Measurements from ENCODE around the gene MYO9B. TPM values are rescaled to one million over a fixed set of nuclear protein-coding genes. Genes with fewer than 3 reads are reported as not detected.

MYO9B gene
- total and polyA plus RNA-seq, 2 donors (not counting 1 experiment from before 2014, with no cell fraction given): 32.5 to 52.5 TPM

DNA sequence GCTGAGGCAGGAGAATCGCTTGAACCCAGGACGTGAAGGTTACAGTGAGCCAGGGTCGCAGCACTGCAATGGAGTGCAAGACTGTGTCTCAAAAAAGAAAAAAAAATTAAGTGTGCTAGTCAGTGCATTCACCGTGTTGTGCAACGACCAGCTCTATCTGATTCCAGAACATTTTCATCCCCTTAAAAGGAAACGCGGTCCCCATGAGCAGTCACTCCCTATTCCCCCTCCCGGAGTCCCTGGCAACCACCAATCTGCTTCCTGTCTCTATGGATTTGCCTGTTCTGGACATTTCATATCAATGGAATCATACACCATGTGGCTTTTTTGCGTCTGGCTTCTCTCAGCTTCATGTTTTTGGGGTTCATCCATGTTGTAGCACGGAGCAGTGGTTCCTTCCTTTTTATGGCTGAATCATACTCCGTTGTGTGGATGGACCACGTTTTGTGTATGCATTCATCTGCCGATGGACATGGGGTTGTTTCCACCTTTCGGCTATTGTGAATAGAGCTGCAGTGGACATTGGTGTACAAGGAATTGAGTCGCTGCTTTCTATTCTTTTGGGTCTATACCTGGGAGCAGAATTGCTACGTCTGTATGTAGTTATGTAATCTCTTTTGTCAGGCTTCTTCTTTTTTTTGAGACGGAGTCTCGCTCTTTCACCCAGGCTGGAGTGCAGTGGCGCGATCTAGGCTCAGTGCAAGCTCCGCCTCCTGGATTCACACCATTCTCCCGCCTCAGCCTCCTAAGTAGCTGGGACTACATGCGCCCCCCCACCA, 19.8 kb downstream of the MYO9B start:
- Histone ChIP-seq H3K27ac (ENCODE audit: insufficient read depth, low read length) (peak overlapping the region; percentile 67), H4K20me1 (ENCODE audit: control insufficient read depth, extremely low read depth, insufficient read depth, low read length) (no peaks in the 10 kb centered on the region), H3K4me2 (ENCODE audit: extremely low read depth, insufficient read depth, low read length) (no peak overlapping the region)

DNA sequence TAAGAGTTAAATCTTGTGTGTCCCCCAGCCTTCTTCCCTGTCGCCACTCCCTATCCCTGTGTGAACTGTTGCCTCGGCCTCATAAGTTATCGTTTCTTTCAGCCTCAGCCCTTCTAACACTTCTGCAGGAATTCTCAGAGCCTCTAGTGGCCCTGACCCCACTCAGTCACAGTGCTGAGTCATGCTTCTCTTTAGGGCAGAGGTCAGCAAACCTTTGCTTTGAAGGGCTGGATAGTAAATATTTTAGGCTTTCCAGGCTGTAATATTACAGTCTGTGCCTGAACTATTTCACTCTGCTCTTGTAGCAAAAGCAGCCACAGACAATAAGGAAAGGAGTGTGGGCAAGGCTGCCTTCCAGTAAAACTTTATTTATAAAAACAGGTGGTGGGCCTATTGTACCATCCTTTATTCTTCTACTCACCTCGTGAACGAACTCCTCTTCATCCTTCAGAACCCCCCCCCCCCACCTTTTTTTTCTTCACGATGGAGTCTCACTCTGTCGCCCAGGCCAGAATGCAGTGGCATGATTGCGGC, 22.1 kb downstream of the MYO9B start:
- Histone ChIP-seq H3K4me1 (ENCODE audit: control insufficient read depth, extremely low read depth, insufficient read depth, low read length) (peaks cover 19% of the 10 kb centered on the region), H3K4me2 (ENCODE audit: extremely low read depth, insufficient read depth, low read length) (peak overlapping the region; percentile 25), H3K9me3 (ENCODE audit: control insufficient read depth, insufficient read depth, low read depth, low read length) (no peaks in the 10 kb centered on the region), H4K20me1 (ENCODE audit: control insufficient read depth, extremely low read depth, insufficient read depth, low read length) (no peaks in the 10 kb centered on the region), H3K36me3 (ENCODE audit: control insufficient read depth, insufficient read depth, low read length) (peaks cover 11% of the 10 kb centered on the region), H3K79me2 (ENCODE audit: control insufficient read depth, insufficient read depth, low read length) (peaks cover 88% of the 10 kb centered on the region), H3K27me3 (ENCODE audit: control insufficient read depth, insufficient read depth, low read length) (no peaks in the 10 kb centered on the region), H3K27ac (ENCODE audit: insufficient read depth, low read length) (peak overlapping the region; percentile 1), H3K4me3 (replicated peaks in 1 of 4; ENCODE audit: control extremely low read depth in 1 of 4, insufficient read depth in 1 of 4, low read depth in 3 of 4, low read length in 4 of 4) (no peak overlapping the region), H2AFZ (ENCODE audit: low read length) (no peak overlapping the region), H3K9ac (ENCODE audit: insufficient read depth, low read length) (no peak overlapping the region)
- no peak for TF ChIP-seq EZH2 (IDR thresholded peaks at IDR 0.05; ENCODE audit: low read length, missing control alignments)
- TF ChIP-seq, protein P1, sequence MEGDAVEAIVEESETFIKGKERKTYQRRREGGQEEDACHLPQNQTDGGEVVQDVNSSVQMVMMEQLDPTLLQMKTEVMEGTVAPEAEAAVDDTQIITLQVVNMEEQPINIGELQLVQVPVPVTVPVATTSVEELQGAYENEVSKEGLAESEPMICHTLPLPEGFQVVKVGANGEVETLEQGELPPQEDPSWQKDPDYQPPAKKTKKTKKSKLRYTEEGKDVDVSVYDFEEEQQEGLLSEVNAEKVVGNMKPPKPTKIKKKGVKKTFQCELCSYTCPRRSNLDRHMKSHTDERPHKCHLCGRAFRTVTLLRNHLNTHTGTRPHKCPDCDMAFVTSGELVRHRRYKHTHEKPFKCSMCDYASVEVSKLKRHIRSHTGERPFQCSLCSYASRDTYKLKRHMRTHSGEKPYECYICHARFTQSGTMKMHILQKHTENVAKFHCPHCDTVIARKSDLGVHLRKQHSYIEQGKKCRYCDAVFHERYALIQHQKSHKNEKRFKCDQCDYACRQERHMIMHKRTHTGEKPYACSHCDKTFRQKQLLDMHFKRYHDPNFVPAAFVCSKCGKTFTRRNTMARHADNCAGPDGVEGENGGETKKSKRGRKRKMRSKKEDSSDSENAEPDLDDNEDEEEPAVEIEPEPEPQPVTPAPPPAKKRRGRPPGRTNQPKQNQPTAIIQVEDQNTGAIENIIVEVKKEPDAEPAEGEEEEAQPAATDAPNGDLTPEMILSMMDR (conservative IDR thresholded peaks at IDR 0.05 in 1 of 2, IDR thresholded peaks at IDR 0.05 in 1 of 2; ENCODE audit: low read depth in 1 of 2, low read length in 2 of 2): no peak
- peak; percentile 39 to 78 for DNase-seq (ENCODE audit: low read depth in 2 of 2)

More for the DNA sequence above, 19.8 kb downstream of the MYO9B start:
- Histone ChIP-seq H3K36me3 (ENCODE audit: control insufficient read depth, insufficient read depth, low read length) (no peaks in the 10 kb centered on the region), H3K4me3 (replicated peaks in 1 of 4; ENCODE audit: control extremely low read depth in 1 of 4, insufficient read depth in 1 of 4, low read depth in 3 of 4, low read length in 4 of 4) (no peak overlapping the region), H3K9me3 (ENCODE audit: control insufficient read depth, insufficient read depth, low read depth, low read length) (no peaks in the 10 kb centered on the region), H3K79me2 (ENCODE audit: control insufficient read depth, insufficient read depth, low read length) (peaks cover 90% of the 10 kb centered on the region), H3K27me3 (ENCODE audit: control insufficient read depth, insufficient read depth, low read length) (no peaks in the 10 kb centered on the region), H3K4me1 (ENCODE audit: control insufficient read depth, extremely low read depth, insufficient read depth, low read length) (peaks cover 29% of the 10 kb centered on the region), H2AFZ (ENCODE audit: low read length) (no peak overlapping the region), H3K9ac (ENCODE audit: insufficient read depth, low read length) (no peak overlapping the region)
- peak; percentile 58 to 88 for DNase-seq (ENCODE audit: low read depth in 2 of 2)
- TF ChIP-seq, protein P1 (conservative IDR thresholded peaks at IDR 0.05 in 1 of 2, IDR thresholded peaks at IDR 0.05 in 1 of 2; ENCODE audit: low read depth in 1 of 2, low read length in 2 of 2): no peak
- no peak for TF ChIP-seq EZH2 (IDR thresholded peaks at IDR 0.05; ENCODE audit: low read length, missing control alignments)

DNA sequence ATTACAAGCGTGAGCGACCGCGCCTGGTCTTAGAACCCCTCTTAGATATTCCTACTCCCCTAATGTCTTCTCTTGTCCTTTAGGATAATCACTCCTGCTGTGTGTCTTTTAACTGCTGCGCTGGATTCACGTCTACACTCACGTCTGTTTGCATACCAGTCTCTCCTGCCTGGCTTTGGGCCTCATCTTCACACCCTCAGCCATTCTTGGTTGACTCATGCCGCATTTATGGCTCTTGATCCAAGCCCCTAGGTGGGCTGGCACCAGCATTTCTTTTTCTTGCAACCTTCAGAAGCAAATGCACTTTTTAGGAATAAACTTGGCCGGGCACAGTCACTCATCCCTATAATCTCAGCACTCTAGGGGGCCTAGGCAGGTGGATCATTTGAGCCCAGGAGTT, 22.7 kb downstream of the MYO9B start:
- Histone ChIP-seq H3K4me1 (ENCODE audit: control insufficient read depth, extremely low read depth, insufficient read depth, low read length) (peaks cover 19% of the 10 kb centered on the region), H3K4me3 (replicated peaks in 1 of 4; ENCODE audit: control extremely low read depth in 1 of 4, insufficient read depth in 1 of 4, low read depth in 3 of 4, low read length in 4 of 4) (no peak overlapping the region), H3K4me2 (ENCODE audit: extremely low read depth, insufficient read depth, low read length) (no peak overlapping the region), H3K27me3 (ENCODE audit: control insufficient read depth, insufficient read depth, low read length) (no peaks in the 10 kb centered on the region), H3K36me3 (ENCODE audit: control insufficient read depth, insufficient read depth, low read length) (peaks cover 12% of the 10 kb centered on the region), H3K9me3 (ENCODE audit: control insufficient read depth, insufficient read depth, low read depth, low read length) (no peaks in the 10 kb centered on the region), H2AFZ (ENCODE audit: low read length) (no peak overlapping the region), H3K79me2 (ENCODE audit: control insufficient read depth, insufficient read depth, low read length) (peaks cover 88% of the 10 kb centered on the region), H3K9ac (ENCODE audit: insufficient read depth, low read length) (no peak overlapping the region), H4K20me1 (ENCODE audit: control insufficient read depth, extremely low read depth, insufficient read depth, low read length) (no peaks in the 10 kb centered on the region), H3K27ac (ENCODE audit: insufficient read depth, low read length) (peak overlapping the region; percentile 0)
- TF ChIP-seq, protein P1 (conservative IDR thresholded peaks at IDR 0.05 in 1 of 2, IDR thresholded peaks at IDR 0.05 in 1 of 2; ENCODE audit: low read depth in 1 of 2, low read length in 2 of 2): no peak
- TF ChIP-seq EZH2 (IDR thresholded peaks at IDR 0.05; ENCODE audit: low read length, missing control alignments): no peak
- peak in 1 of 2 donors; percentile 31 for DNase-seq (ENCODE audit: low read depth in 2 of 2)
